Measurements from ENCODE around the gene CARHSP1.

DNA sequence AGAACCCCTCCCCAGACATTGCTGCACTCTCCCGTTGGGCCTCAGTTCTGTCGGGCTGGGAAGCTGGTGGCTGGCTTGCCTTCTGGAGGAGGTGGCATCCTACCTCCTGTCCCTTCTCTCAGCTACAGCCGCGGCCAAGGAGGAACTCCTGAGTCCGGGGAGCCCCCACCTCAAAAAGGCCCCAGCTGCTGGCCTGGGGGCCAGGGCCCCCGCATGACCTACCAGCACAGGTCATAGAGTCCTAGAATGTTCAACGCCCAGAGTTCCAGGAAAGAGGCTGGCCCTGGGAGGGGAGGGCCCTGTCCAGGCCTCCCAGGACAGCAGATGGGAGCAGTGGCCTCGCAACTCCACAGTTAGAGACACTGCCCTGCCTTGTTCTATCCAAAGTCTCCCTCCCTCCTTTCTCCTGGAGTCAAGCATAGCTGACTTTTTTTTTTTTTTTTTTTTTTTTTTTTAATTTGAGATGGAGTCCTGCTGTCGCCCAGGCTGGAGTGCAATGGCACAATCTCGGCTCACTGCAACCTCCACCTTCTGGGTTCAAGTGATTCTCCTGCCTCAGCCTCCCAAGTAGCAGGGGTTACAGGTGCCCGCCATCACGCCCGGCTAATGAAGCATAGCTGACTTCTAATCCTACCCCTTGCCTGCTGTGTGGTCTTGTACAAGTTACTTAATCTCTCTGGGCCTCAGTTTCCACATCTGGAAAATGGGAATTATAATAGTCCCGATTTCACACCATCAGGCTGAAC, 7.1 kb downstream of the CARHSP1 start:
- TF ChIP-seq, protein P1, sequence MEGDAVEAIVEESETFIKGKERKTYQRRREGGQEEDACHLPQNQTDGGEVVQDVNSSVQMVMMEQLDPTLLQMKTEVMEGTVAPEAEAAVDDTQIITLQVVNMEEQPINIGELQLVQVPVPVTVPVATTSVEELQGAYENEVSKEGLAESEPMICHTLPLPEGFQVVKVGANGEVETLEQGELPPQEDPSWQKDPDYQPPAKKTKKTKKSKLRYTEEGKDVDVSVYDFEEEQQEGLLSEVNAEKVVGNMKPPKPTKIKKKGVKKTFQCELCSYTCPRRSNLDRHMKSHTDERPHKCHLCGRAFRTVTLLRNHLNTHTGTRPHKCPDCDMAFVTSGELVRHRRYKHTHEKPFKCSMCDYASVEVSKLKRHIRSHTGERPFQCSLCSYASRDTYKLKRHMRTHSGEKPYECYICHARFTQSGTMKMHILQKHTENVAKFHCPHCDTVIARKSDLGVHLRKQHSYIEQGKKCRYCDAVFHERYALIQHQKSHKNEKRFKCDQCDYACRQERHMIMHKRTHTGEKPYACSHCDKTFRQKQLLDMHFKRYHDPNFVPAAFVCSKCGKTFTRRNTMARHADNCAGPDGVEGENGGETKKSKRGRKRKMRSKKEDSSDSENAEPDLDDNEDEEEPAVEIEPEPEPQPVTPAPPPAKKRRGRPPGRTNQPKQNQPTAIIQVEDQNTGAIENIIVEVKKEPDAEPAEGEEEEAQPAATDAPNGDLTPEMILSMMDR (IDR thresholded peaks at IDR 0.05; ENCODE audit: insufficient read depth, low read depth, low read length), result no peak
- TF ChIP-seq EZH2 (IDR thresholded peaks at IDR 0.05; ENCODE audit: insufficient read depth, low read length), result no peak
